ENCODE results near the gene PDE11A. TPM values are rescaled to one million over a fixed set of nuclear protein-coding genes. Genes with fewer than 3 reads are reported as not detected.

PDE11A gene
- total RNA-seq, 1 donor from 2014 or later = 0.27 TPM

DNA sequence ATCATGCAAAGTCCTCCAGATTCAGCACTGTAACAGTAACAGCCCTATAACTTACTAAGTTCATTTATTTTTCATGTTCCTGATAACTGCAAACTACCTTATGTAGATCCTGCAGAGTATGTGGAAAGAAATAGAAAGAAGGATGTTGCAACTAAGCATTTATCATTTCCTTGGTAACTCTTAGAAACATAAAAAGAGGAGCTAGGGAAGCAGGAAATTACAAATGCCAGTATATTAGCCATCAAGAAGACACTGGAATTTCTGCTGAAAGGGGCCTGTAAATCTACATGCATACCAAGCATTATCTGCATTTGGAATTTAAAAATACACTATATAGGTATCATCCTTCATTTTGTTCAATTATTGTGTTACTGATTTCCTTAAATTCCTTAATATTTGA lies 66.8 kb downstream of the PDE11A start:
- Mint-ChIP-seq H3K9me3 (ENCODE audit: unreplicated experiment) (no peaks in the 10 kb centered on the region), H3K27ac (ENCODE audit: unreplicated experiment) (no peak overlapping the region), H3K36me3 (ENCODE audit: unreplicated experiment) (no peaks in the 10 kb centered on the region), H3K4me3 (ENCODE audit: unreplicated experiment) (no peak overlapping the region), H3K27me3 (ENCODE audit: unreplicated experiment) (no peaks in the 10 kb centered on the region), H3K4me1 (ENCODE audit: low read depth, unreplicated experiment) (no peaks in the 10 kb centered on the region)
- DNase-seq = no peak
- TF ChIP-seq, protein P1, sequence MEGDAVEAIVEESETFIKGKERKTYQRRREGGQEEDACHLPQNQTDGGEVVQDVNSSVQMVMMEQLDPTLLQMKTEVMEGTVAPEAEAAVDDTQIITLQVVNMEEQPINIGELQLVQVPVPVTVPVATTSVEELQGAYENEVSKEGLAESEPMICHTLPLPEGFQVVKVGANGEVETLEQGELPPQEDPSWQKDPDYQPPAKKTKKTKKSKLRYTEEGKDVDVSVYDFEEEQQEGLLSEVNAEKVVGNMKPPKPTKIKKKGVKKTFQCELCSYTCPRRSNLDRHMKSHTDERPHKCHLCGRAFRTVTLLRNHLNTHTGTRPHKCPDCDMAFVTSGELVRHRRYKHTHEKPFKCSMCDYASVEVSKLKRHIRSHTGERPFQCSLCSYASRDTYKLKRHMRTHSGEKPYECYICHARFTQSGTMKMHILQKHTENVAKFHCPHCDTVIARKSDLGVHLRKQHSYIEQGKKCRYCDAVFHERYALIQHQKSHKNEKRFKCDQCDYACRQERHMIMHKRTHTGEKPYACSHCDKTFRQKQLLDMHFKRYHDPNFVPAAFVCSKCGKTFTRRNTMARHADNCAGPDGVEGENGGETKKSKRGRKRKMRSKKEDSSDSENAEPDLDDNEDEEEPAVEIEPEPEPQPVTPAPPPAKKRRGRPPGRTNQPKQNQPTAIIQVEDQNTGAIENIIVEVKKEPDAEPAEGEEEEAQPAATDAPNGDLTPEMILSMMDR (IDR thresholded peaks at IDR 0.05; ENCODE audit: partially characterized antibody, unreplicated experiment) = no peak

DNA sequence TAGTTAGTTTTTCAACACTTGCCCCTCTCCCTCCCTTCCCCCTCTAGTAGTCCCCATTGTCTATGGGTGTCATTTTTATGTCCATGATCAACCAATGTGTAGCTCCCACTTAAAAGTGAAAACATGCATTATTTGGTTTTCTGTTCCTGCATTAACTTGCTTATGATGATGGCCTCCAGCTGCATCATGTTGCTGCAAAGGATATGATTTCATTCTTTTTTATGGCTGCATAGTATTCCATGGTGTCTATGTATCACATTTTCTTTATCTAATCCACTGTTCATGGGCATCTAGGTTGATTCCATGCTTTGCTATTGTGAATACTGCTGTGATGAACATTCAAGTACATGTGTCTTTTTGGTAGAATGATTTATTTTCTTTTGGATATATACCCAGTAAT lies 70.5 kb downstream of the PDE11A start:
- Mint-ChIP-seq H3K36me3 (ENCODE audit: unreplicated experiment) (no peaks in the 10 kb centered on the region), H3K27me3 (ENCODE audit: unreplicated experiment) (no peaks in the 10 kb centered on the region), H3K27ac (ENCODE audit: unreplicated experiment) (no peak overlapping the region), H3K4me1 (ENCODE audit: low read depth, unreplicated experiment) (no peaks in the 10 kb centered on the region), H3K4me3 (ENCODE audit: unreplicated experiment) (no peak overlapping the region), H3K9me3 (ENCODE audit: unreplicated experiment) (no peaks in the 10 kb centered on the region)
- TF ChIP-seq, protein P1 (IDR thresholded peaks at IDR 0.05; ENCODE audit: partially characterized antibody, unreplicated experiment) = no peak
- no peak for DNase-seq

DNA sequence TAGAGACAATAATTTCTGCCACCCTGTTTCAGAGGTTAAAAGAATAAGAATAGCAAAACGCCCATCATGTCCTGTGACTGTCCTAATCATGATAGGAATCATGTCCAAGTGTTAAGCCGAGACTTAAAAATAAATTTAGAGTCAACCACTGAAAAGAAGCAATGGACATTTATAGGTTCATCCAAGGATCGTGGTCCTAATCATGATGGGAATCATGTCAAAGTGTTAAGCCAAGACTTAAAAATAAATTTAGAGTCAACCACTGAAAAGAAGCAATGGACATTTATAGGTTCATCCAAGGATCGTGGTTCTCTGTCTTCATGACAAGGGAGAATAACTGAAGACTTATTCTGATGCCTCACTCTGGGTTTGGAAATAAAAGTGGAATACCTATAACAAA lies 73.6 kb downstream of the PDE11A start:
- Mint-ChIP-seq H3K9me3 (ENCODE audit: unreplicated experiment) (no peaks in the 10 kb centered on the region), H3K27me3 (ENCODE audit: unreplicated experiment) (no peaks in the 10 kb centered on the region), H3K27ac (ENCODE audit: unreplicated experiment) (no peak overlapping the region), H3K4me1 (ENCODE audit: low read depth, unreplicated experiment) (no peaks in the 10 kb centered on the region), H3K4me3 (ENCODE audit: unreplicated experiment) (no peak overlapping the region), H3K36me3 (ENCODE audit: unreplicated experiment) (no peaks in the 10 kb centered on the region)
- TF ChIP-seq, protein P1 (IDR thresholded peaks at IDR 0.05; ENCODE audit: partially characterized antibody, unreplicated experiment) = no peak
- DNase-seq = no peak

DNA sequence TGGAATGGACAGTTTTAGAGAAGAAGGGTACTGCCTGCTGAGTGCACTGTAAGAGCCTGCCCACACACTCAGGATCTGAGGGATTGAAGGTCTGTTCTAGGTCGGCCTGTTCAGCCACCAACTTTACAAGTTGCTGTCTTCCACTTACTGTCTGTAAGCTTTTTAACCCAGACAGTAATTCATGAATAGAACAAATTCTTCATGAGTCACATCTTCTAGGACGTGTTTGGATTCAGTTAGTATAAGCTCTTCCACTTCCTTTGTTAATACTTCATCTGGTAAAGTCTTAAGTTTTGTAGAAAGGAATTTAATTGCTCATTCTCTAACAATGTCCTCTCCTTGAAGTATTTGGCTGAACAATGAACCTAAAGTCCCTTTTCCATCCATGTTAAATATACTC lies 74.6 kb downstream of the PDE11A start:
- TF ChIP-seq, protein P1 (IDR thresholded peaks at IDR 0.05; ENCODE audit: partially characterized antibody, unreplicated experiment) = no peak
- H3K36me3 Mint-ChIP-seq (ENCODE audit: unreplicated experiment) = no peaks in the 10 kb centered on the region
- H3K4me1 Mint-ChIP-seq (ENCODE audit: low read depth, unreplicated experiment) = no peaks in the 10 kb centered on the region
- no peak overlapping the region for H3K27ac Mint-ChIP-seq (ENCODE audit: unreplicated experiment)
- no peaks in the 10 kb centered on the region for H3K9me3 Mint-ChIP-seq (ENCODE audit: unreplicated experiment)
- DNase-seq = no peak
- no peak overlapping the region for H3K4me3 Mint-ChIP-seq (ENCODE audit: unreplicated experiment)
- no peaks in the 10 kb centered on the region for H3K27me3 Mint-ChIP-seq (ENCODE audit: unreplicated experiment)

DNA sequence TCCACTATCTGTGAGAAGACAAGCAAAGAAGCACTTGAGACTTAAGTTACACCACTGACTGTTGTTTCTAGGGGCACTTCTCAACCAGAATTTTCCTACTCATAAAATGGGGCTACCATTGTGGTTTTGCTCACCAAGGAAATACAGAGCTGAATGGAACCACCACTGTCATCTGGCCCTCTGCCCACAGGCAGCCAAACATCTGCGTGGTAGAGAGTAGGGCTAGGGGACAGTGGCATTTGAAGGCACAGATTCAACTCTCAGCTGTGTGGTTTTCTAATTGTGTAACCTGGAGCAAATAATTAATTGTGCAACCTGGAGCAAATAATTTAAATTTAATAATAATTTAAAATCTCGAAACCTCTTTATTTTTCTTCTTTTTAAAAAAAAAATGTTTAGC lies 79.6 kb downstream of the PDE11A start:
- Mint-ChIP-seq H3K4me3 (ENCODE audit: unreplicated experiment) (no peak overlapping the region), H3K27ac (ENCODE audit: unreplicated experiment) (no peak overlapping the region), H3K9me3 (ENCODE audit: unreplicated experiment) (no peaks in the 10 kb centered on the region), H3K27me3 (ENCODE audit: unreplicated experiment) (no peaks in the 10 kb centered on the region), H3K4me1 (ENCODE audit: low read depth, unreplicated experiment) (no peaks in the 10 kb centered on the region), H3K36me3 (ENCODE audit: unreplicated experiment) (no peaks in the 10 kb centered on the region)
- TF ChIP-seq, protein P1 (IDR thresholded peaks at IDR 0.05; ENCODE audit: partially characterized antibody, unreplicated experiment) = no peak
- no peak for DNase-seq
